NB4 (cell line): ENCODE measurements around the gene OSBPL9.

Experiments
- MYC ChIP-seq: IDR thresholded peaks from 2 replicates; pipeline ENCODE4 v1.6.1; 2011; ENCODE audit warnings: low read depth, low read length
- POLR2A ChIP-seq: IDR thresholded peaks from 2 replicates; pipeline ENCODE4 v1.6.1; 2011; ENCODE audit warnings: mild to moderate bottlenecking; ENCODE audit not compliant: insufficient read length; ENCODE audit errors: extremely low read depth
- TF ChIP-seq, protein P1 (sequence below): IDR thresholded peaks from one replicate; pipeline ENCODE4 v1.5.1; 2012; ENCODE audit warnings: low read depth, low read length
- TF ChIP-seq, protein P2 (sequence below): IDR thresholded peaks from 2 replicates; pipeline ENCODE4 v1.6.1; 2011; ENCODE audit warnings: low read depth, low read length

DNA sequence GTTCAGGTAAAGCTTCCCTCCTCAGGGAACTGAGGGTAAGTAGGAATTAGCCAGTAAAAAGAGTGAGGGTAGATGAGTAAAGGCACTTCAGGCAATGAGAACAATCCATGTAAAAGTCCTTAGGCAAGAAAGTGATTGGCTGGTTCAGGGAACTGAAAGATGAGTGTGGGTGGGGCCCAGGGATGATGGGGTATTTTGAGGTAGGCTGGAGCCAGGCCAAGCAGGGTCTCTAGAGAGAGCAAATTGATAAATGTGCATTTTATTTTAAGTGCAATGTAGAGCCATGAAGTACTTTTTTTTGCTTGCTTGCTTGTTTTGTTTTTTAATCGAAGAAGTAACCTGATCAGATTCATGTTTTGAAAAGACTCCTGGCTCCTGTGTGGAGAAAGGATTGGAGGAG is 26.5 kb downstream of the OSBPL9 start:
- TF ChIP-seq, protein P1, sequence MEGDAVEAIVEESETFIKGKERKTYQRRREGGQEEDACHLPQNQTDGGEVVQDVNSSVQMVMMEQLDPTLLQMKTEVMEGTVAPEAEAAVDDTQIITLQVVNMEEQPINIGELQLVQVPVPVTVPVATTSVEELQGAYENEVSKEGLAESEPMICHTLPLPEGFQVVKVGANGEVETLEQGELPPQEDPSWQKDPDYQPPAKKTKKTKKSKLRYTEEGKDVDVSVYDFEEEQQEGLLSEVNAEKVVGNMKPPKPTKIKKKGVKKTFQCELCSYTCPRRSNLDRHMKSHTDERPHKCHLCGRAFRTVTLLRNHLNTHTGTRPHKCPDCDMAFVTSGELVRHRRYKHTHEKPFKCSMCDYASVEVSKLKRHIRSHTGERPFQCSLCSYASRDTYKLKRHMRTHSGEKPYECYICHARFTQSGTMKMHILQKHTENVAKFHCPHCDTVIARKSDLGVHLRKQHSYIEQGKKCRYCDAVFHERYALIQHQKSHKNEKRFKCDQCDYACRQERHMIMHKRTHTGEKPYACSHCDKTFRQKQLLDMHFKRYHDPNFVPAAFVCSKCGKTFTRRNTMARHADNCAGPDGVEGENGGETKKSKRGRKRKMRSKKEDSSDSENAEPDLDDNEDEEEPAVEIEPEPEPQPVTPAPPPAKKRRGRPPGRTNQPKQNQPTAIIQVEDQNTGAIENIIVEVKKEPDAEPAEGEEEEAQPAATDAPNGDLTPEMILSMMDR: no peak
- no peak for TF ChIP-seq POLR2A
- TF ChIP-seq, protein P2, sequence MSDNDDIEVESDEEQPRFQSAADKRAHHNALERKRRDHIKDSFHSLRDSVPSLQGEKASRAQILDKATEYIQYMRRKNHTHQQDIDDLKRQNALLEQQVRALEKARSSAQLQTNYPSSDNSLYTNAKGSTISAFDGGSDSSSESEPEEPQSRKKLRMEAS: no peak
- no peak for TF ChIP-seq MYC
